GM19351 (cell line): ENCODE measurements around the gene RPS6KC1.
"Not testable (repeated sequence)": the region's sequence is repeated elsewhere in the genome, so short reads cannot be mapped to it uniquely, and the experiment has no call there.

Experiments used
- ATAC-seq: cut with Tn5 transposase; IDR thresholded peaks from one replicate; pipeline ENCODE4 v1.9.1; 2021; ENCODE audit warnings: mild to moderate bottlenecking, moderate library complexity; ENCODE audit not compliant: unreplicated experiment

RPS6KC1 gene

DNA sequence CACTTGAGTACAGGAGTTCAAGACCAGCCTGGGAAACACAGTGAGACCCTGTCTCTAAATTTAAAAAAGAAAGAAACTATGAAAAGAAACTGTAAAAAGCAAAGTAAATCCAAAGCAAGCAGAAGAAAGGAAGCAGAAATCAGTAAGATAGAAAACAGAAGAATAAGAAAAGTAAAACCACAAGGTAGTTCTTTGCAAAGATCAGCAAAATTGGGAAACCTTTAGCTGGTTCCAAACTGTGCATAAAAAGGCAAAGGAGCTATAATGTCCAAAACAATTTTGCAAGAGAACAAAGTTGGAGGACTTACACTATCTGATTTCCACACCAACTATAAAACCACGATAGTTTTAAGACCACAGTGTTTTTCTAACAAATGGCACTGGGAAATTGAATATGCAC, 218.8 kb downstream of the RPS6KC1 start:
- ATAC-seq, result no peak

DNA sequence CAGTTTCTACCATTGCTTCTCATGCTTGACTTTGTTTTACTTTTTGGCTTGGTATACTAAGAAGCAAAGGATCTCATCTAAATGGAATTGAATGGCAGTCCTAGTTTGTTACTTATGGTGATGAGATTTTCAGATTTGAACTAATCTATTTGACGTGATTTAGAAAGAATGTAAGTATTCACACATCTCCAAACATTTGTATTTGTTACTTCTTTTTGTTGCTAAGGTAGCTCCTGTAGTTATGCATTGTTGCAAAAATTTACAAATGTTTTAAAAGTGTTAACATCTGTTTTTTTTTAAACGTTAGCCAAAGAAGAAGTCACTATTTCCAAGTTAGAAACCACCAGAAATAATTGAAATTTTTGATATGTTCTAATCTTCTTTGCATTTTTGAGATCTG, 222.5 kb downstream of the RPS6KC1 start:
- no peak for ATAC-seq

DNA sequence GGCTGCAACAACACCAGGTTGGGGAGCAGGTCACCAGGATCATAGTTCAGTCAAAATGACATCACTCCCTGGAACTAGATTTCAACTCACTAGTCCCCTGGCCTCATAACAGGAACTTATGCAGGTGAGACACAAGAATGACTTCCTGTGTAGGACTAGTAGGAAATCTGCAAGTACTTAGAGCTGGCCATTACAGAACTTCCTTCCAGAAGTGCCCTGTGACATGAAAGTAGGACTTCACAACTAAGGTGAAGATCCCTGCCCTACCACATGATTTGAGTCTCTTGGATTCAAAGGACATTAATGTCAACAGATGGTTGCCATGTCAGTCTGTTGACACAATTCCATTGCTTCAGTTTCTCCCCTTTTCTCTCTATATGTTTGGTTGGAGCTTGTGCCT, 223.1 kb downstream of the RPS6KC1 start:
- ATAC-seq, result no peak

DNA sequence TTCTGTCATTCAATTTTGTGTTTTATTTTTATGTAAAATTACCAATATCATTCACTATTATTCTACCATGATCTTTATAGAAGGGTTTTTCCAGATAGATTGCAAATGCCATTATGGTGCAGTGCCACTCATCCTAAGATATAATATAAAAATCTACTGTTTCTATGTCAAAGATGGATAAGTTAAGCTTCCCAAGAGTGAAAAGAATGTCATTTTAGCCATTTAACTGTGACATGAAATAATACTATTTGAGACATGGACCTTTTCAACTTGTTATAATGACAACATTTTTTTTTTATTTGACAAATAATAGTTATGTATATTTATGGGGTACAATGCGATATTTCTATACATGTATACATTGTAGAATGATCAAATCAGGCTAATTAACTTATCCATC, 224.3 kb downstream of the RPS6KC1 start:
- no peak for ATAC-seq

DNA sequence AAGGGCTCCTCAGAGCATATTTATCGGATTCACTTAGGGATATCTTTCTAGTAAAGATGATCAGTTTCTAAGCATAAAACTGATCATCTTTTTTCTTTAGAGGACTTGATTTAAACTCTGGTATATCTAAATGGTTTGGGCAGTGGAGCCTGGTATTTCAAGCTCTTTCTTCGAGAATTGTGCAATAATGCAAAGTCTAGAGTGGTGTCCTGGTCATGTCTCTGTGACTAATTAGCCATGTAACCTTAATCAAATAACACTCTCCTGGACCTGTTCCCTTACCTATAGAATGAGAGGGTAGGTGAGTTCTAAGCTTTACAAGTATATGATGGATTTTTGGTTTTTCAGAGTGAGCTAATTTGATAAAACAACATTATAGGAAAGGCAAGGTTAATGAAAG, 225.2 kb downstream of the RPS6KC1 start:
- no peak for ATAC-seq

DNA sequence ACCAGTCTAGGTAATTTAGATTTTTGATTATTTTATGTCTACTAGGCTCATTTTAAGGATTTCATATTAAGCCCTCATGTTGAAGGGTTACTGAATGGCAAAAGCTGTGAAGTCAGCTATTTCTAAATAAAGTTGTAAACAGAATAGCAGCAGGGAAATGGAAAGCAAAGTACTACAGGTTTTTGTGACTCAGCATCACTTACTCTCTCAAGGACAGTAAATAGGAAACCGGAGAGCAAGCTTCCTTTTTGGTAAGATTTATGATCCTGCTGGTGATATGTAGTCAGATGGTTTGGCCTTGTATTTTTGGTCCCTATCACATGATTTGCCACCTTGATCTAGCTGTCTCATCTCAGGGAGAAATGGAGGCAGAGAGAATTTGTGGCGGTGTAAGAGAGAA, 226.0 kb downstream of the RPS6KC1 start:
- ATAC-seq, result no peak

DNA sequence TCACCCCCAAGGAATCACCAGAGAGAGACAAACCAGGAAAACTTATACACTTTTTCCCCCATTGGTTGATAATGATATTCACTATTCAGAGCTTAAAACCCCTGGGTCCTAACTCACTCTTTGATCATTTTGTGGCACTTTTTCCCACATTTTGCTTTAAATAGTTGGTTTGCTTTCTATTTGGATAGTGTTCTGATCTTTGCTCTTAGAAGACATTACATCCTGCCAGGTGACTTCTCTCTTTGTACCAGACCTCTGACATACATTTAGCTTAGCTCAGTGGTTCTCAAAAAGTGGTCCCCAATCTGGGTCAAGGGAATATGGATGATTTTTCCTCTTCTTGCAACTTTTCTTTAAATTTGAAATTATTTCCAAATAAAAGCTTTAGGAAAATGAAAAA, 228.4 kb downstream of the RPS6KC1 start:
- ATAC-seq, result no peak

DNA sequence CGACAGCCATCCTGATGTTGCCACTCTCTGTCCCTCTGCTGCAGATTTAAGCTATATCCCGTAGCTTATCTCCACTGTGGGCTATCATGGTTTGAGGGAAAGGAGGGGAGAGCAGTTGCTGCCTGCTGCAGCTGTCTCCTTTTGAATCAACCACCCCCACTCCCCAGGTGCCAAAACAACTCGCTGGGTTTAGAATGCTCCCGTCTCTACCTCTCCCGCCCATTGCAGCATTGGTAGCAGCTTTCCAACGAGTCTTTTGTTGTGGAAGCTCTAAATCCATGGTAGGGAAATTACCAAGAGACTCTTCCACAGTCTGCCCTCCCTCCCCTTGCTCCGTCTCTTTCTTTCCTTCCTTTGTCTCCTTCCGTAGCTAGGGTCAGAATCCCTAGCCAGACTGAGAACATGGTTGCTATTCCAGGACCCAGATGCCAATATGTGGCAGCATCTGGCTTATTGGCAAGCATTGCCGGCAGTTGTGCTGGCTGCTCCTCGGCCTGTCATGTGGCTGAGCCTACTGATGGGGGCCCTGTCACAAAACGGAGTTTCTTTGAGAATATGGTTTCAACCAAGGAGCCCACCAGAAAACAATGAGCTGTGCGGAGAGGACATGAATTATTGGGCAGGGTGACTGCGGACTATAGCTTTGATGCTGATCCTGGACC, 230.7 kb downstream of the RPS6KC1 start:
- ATAC-seq, result no peak

DNA sequence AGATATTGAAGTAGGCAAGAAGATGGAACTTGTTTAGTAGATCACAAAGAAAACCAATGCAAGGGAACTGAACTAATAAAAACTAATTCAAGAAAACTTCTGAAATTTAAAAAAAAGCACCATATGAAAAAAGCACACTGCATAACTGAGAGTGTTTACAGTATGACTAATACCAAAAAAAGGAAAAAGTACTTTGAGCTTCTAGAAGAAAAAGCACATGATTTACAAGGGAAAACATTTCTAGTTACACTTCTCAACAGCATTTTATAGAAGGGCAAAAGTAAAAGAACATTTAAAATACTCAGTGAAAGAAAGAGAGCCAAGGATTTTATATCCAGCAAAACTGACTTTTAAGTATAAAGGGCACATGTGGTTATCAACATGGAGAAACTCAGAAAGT, 233.6 kb downstream of the RPS6KC1 start:
- no peak for ATAC-seq

DNA sequence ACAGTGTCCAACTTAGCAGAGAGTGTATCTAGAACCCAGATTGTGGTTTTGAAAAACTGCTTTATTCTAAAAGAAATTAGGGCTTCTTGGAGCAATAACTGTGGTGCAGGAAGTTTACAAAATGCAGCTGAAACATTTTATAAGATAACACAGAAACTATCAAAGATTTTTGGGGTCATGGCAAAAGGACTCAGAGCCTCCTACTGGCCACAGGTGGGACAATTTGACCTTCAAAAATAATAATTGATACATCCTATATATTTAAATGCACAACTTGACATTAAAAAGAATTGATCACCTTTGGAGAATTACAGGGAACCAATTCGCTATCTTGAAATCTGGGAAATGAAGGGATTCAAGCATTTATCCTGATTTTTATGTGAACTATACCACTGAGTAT, 235.2 kb downstream of the RPS6KC1 start:
- peak; percentile 51 for ATAC-seq

DNA sequence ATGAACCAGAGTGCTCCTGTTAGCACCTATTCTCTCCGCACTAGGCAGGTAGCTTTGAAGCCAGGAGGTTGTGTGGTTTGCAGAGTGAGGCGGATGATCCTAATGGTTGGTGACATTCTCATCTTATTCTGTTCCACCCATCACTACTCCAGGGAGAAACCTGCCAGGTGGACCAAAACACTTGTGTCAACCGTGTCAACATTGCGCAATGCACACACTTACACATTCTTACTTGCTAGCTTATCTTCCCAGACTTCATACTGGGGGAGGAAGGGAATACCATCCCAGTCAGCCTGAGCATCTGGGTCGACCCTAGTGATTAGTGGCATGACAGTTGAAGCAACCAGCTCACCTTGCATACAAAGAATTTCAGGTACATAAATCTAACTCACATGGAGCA, 236.9 kb downstream of the RPS6KC1 start:
- no peak for ATAC-seq

DNA sequence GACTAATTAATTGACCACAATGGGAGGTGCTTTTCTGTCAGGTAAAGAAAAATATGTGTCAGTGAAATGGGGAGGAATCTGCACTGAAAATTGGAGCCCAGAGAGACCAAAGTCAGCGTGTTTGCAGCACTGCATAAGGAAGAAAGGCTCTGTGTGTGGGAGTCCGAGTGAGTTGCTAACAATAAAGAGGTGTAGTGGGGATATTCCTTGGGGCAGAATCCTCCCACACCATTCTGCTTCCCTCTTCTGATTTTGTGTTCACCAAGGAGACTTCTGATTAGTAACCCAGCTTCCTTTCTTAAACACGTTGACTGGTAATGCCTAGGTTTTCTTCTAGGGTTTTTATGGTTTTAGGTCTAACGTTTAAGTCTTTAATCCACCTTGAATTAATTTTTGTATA, 240.5 kb downstream of the RPS6KC1 start:
- ATAC-seq, result no peak

DNA sequence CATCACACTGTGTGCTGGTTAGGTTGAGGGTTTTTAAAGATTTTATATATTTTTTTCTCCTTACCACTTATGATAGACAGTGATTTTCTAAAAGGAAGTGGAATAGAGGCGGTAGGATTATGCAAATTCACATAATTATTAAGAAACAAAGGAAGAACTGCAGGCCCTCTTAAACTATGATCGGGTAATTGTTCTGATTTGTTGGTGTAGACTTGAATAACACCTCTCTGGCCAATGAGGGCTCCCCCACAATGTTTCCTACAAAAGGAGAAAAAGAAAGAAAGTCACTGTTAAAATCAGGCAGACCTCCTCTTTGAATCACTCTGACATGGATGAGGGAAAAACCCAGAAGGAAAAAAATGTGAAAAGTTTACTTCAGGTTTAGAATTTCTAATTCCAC, 241.6 kb downstream of the RPS6KC1 start:
- no peak for ATAC-seq

DNA sequence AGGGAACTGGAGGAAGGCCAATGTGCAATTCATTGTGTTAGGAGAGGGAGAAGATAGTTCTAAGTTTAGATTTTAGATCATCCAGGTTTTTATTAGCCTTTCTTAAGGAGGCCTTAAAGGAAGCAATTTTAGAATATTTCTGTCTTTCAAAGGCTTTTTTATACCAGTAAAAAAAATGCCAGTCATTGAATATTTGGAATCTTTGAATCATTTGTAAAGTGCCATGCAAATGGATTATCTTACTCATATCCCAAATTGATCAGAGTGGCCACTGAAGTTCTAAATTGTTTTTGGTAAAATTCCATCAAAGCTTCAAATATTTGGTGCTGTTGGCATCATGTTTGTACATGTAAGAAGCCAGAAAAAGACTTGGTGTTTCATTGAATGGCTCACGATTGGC, 244.8 kb downstream of the RPS6KC1 start:
- no peak for ATAC-seq

DNA sequence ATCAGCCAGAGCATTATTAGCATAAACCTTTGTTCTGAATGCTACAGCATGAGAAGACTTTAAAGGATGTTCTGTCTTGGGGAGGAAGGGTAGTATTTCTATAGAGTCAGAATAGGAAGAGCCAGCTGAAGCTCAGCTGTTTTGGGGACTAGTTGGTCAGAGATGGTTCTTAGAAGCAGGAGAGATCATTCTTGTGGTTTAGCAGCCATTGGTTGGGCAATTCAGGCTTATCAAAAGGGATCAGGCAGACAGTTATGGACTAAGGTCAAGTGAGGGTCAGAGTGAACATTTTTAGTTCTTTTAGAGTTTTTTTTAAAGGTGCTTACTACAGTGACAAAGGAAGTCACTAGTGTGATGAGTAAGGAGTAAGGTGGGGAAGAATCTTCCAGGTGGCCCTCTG, 245.5 kb downstream of the RPS6KC1 start:
- ATAC-seq, result no peak

DNA sequence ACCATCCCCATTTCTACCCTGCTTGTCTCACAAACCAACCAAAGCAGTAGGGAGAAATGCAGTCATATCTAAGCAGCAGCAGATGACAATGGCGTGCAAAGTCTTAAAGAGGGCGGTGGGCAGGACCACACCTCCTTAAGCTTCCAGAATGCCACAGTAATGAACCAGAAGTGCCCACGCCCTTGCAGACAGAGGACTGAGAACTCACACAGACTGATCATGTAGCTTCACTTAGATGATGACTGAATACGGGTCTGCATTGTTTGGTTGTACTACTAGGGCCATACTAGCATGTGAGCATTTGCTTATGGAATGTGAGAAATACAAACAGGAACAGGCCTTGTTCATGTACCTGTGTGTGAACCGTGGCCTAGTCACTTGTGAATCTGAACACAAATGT, 246.0 kb downstream of the RPS6KC1 start:
- ATAC-seq, result no peak

DNA sequence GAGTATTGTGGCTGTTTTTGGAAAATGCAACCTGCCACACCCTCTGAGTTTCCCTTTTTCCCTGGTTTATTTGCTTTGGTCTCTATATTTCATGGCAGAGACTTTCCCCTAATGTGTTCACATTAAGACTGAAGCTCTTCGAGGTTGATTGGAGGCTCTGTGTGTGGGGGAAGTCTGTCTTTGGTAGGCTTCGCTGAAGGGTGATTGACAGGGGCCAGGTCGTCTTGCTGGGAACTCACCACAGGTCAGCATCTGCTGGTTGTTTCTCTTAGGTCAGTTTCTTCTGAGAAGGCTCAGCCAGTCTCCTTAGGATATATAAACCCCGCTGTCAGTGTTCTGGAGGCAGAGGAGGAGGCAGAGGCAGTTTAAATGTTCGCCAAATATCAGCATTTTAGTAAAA, 249.4 kb downstream of the RPS6KC1 start:
- ATAC-seq, result no peak

DNA sequence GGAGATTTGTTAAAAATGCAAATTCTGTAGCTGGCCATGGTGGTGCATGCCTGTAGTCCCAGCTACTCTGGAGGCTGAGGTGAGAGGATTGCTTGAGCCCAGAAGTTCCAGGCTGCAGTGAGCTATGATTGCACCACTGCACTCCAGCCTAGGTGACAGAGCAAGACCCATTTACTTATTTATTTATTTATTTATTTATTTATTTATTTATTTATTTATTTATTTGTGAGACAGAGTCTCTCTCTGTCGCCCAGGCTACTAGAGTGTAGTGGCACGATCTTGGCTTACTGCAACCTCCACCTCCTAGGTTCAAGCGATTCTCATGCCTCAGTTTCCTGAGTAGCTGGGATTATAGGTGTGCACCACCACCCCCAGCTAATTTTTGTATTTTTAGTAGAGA, 250.5 kb downstream of the RPS6KC1 start:
- ATAC-seq, result not testable (repeated sequence)

DNA sequence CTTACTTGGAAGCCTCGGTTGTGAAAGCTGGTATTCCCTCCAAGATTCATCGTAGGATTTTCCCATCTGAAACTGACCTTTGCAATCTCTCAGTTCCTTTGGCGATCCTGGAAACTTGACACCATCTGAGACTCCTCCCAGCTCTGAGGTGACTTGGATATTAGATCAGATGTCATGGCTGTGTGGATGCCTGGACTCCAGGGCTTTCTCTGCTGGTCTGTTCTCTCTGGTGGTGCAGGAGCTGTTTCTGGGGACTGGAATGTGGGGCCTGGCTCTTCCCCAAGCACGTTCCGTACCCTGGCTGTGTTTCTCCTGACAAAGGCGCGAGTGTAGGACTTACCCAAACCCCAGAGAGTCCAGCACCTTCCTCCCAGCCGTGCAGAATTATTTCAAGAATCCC, 252.2 kb downstream of the RPS6KC1 start:
- ATAC-seq, result no peak

DNA sequence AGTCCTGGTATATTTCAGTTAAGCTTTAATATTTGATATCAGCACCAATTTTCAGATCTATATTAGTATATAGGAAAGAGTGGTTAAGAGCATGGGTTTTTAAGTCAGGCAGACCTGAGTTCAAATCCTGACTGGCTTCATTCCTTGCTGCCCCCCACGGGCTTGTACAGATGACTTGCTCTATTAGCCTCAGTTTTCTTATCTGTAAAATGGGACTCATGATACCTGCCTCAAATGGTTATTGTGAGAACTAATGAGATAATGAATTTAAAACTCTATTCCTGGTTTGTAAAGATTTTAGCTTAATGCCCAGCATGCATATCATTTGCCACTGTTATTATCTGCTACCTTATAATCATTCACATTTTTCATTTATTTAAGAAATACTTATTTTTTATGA, 264.5 kb downstream of the RPS6KC1 start:
- ATAC-seq, result no peak

DNA sequence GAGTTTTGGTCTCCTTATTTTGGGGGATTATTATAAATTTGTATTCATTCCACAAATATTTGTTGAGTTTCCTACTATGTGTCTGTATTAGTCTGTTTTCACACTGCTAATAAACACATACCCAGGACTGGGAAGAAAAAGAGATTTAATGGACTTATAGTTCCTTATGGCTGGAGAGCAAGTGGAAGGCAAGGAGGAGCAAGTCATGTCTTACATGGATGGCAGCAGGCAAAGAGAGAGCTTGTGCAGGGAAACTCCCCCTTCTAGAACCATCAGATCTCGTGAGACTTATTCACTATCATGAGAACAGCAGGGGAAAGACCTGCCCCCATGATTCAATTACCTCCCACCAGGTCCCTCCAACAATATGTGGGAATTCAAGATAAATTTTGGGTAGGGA, 267.4 kb downstream of the RPS6KC1 start:
- not testable (repeated sequence) for ATAC-seq

DNA sequence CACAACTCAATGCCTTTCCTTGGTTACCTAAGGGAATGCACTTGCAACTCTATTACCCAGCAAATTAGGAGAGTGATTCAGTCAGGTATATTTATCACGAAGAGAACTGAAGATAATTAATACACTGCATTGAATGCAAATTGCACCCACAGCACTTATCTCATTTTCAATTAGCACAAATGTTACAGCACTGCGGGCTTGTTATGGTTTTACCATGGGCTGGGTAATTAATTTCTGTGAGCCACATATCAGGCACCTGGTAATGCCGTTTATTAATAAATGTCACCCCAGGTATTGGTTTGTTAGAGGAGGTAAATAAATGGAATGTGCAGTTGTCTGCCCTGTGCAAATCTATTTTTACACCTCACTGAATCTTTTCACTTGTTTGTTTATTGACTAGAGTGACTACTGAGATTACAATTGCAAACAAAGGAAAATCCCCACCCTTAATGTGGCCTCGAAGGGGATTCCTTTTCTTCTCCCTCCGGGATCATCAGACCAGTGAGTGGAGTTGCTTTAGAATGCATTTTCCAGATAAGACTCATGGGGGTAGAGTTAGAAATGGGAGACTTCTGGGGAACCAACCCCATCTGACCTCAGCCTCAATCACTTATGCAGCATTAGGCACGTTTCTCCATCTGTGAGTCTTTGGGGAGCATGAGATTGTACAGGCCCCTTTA, 269.3 kb downstream of the RPS6KC1 start:
- no peak for ATAC-seq
